Measurements from ENCODE around the gene NBEAL2. TPM values are rescaled to one million over a fixed set of nuclear protein-coding genes. Genes with fewer than 3 reads are reported as not detected.

The NBEAL2 gene
- total RNA-seq, 1 donor from 2014 or later: 116 TPM

GRCh38 chr3:46970391-46971091, 8.9 kb upstream of the NBEAL2 start:
- Histone ChIP-seq H3K27ac (peak overlapping the region; percentile 30), H3K9me3 (no peaks in the 10 kb centered on the region), H3K4me3 (no peak overlapping the region), H3K4me1 (peaks cover 77% of the 10 kb centered on the region), H3K27me3 (no peaks in the 10 kb centered on the region), H3K36me3 (no peaks in the 10 kb centered on the region)
- intact Hi-C loops (cut with DNase I): no loop called here
- peak; percentile 80 for ATAC-seq
- peak; percentile 74 for DNase-seq
- TF ChIP-seq CTCF (IDR thresholded peaks at IDR 0.05): no peak

DNA sequence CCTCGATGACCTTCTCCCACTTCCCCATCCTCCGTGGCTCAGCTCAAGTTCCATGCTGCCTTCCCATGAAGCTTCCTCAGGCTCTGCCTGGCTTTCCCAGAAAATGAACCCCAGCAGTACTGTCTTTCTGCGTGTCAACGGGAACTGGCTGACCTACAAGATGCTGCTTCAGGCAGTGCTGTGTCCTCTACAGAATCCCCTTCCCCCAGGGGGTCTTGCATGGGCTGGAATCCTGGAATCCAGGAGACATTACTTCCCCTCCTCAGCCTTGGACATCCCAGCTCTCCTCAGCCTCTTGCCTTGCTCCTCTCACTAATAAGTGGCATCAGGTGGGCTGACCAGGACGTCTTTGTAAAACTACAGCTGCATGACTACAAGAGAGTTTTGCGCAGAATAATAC, 8.3 kb upstream of the NBEAL2 start:
- TF ChIP-seq CTCF (IDR thresholded peaks at IDR 0.05): no peak
- intact Hi-C loops (cut with DNase I): no loop called here
- H3K4me3 ChIP-seq: no peak overlapping the region
- H3K27me3 ChIP-seq: no peaks in the 10 kb centered on the region
- no peaks in the 10 kb centered on the region for H3K36me3 ChIP-seq
- H3K9me3 ChIP-seq: no peaks in the 10 kb centered on the region
- H3K4me1 ChIP-seq: peaks cover 77% of the 10 kb centered on the region
- DNase-seq (no peak), ATAC-seq (no peak)
- H3K27ac ChIP-seq: peak overlapping the region; percentile 30

GRCh38 chr3:46971742-46972141, 7.7 kb upstream of the NBEAL2 start:
- ATAC-seq: no peak
- no peaks in the 10 kb centered on the region for H3K9me3 ChIP-seq
- no peaks in the 10 kb centered on the region for H3K27me3 ChIP-seq
- no peak for TF ChIP-seq CTCF (IDR thresholded peaks at IDR 0.05)
- peaks cover 77% of the 10 kb centered on the region for H3K4me1 ChIP-seq
- no peak for DNase-seq
- intact Hi-C loops (cut with DNase I): no loop called here
- H3K4me3 ChIP-seq: no peak overlapping the region
- no peaks in the 10 kb centered on the region for H3K36me3 ChIP-seq
- H3K27ac ChIP-seq: peak overlapping the region; percentile 30

GRCh38 chr3:46972396-46972795, 7.1 kb upstream of the NBEAL2 start:
- ATAC-seq: no peak
- Histone ChIP-seq H3K36me3 (no peaks in the 10 kb centered on the region), H3K27ac (no peak overlapping the region), H3K4me1 (peaks cover 76% of the 10 kb centered on the region), H3K9me3 (no peaks in the 10 kb centered on the region), H3K27me3 (no peaks in the 10 kb centered on the region), H3K4me3 (no peak overlapping the region)
- no peak for DNase-seq
- no peak for TF ChIP-seq CTCF (IDR thresholded peaks at IDR 0.05)
- intact Hi-C loops (cut with DNase I): no loop called here

- ATAC-seq: no peak
- Histone ChIP-seq H3K4me1 (peaks cover 68% of the 10 kb centered on the region), H3K4me3 (peak overlapping the region; percentile 79), H3K27me3 (no peaks in the 10 kb centered on the region), H3K36me3 (no peaks in the 10 kb centered on the region), H3K9me3 (no peaks in the 10 kb centered on the region), H3K27ac (peak overlapping the region; percentile 17)
- no peak for TF ChIP-seq CTCF (IDR thresholded peaks at IDR 0.05)
- intact Hi-C loops (cut with DNase I): no loop called here
- no peak for DNase-seq
Observed at GRCh38 chr3:46974421-46975171, 4.9 kb upstream of the NBEAL2 start.
